GM04503 (cell line): ENCODE measurements around the gene B3GALT5.
A peak's percentile ranks its signal among the peaks of the same experiment; 100 is the strongest.

Experiments used
- DNase-seq: peaks from one replicate; pipeline ENCODE4 v3.0.0-alpha.2; 2012; ENCODE audit warnings: low read depth

Gene B3GALT5

DNA sequence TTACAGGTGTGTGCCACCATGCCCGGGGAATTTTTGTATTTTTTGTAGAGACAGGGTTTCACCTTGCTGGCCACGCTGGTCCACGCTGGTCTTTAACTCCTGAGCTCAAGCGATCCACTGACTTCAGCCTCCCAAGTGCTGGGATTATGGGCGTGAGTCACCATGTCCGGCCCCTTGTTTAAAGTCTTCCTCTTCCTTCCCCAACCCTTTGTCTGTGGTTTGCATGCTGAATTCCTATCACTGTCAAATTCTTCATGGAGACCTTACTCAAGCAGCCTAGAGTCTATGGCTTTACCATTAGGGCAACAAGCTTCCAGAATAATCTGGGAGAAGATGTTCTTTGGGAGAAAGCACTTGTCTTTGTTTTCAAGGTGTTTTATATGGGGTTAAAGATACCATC is 34.7 kb downstream of the B3GALT5 start:
- DNase-seq = peak; percentile 47

DNA sequence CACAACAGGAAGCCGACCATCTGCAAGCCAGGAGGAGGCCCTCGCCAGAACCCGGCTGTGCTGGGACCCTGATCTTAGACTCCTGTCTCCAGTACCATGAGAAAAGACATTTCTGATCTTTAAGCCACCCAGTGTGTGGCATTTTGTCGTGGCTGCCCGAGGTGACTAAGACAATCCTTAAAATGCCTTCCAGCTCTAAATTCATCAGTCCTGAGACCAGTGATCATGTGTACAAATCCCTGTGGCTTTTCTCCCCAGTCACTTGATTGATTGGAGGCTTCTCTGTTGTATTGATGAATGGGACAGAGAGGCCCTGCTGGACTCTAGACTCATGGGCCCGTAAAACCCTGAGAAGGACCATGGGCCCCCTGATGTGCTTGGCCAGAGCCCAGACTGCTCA is 36.1 kb downstream of the B3GALT5 start:
- no peak for DNase-seq

DNA sequence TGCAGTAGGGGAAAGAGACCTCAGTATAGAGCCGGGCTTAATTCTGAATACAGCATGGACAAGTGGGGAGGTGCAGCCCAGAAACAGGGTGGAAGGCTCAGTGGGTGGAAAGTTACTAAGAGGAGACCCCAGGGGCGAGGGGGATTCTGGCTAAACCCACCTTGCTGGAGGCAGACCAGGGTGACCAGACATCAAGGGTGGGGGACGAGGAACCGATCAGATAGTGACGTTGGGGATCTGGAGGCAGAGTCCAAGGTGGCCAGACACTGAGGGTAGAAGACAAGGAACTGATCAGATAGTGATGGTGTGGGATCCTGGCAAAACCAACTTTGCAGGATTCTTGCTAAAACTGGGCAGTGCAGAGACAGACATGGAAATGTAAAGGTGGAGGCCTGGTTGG is 36.8 kb downstream of the B3GALT5 start:
- no peak for DNase-seq

DNA sequence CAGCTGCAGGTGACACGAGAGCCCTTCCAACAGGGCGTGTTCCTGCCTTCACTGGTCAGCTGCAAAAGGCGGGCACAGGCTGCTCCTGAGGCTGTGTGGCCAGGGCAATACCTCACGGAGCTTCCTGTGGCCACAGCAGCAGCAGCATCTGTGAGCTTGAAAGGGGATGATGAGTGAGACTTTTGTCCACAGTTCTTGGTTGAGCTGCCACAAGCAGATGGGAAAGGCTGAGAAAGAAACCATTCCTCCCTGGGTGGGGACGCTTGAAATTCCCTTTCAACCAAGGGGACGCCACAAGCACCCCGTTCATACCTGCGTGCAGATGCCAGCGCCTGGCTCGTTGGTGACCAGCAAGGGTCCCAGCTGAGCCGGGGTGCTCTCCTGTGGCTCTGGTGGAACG is 37.6 kb downstream of the B3GALT5 start:
- DNase-seq = no peak

DNA sequence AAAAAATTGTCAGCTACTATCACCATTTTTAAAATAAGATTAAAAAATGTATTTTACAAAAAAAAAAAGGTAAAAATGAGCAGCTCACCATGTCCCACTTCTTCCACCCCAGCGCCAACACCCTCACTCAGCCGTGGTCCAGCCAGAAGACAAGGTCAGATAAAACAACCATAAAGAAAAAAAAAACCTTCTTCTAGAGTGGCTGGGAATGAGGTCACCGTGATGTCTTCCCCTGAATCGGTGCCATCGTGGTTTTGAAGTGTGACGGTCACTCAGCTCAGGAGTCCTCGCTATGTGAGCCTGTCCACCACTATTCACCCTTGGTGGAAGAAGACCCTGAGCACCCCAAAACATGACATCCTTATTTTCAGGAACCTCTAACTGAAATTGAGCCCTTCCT is 38.1 kb downstream of the B3GALT5 start:
- DNase-seq = no peak

DNA sequence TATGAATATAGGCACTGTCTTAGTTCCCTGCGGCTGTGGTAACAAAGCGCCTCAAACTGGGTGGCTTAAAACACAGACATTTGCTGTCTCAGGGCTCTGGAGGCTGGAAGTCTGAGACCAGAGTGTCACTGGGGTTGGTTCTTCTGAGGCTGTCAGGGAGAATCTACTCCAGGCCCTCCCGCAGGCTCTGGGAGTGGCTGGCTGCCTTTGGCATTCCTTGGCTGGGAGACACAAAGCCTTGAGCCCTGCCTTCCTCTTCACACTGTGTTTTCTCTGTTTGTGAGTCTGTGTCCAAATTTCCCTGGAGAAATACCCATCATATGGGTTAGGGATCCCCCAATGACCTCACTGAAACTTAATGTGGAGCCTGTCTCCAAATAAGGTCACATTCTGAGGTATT is 38.5 kb downstream of the B3GALT5 start:
- no peak for DNase-seq

GRCh38 chr21:39654951-39655350 is 42.2 kb downstream of the B3GALT5 start:
- DNase-seq = no peak

- DNase-seq = no peak
Observed at GRCh38 chr21:39655589-39655988, 42.8 kb downstream of the B3GALT5 start.

GRCh38 chr21:39656209-39656608 is 43.5 kb downstream of the B3GALT5 start:
- no peak for DNase-seq

GRCh38 chr21:39657091-39657689 is 44.5 kb downstream of the B3GALT5 start:
- DNase-seq = no peak

DNA sequence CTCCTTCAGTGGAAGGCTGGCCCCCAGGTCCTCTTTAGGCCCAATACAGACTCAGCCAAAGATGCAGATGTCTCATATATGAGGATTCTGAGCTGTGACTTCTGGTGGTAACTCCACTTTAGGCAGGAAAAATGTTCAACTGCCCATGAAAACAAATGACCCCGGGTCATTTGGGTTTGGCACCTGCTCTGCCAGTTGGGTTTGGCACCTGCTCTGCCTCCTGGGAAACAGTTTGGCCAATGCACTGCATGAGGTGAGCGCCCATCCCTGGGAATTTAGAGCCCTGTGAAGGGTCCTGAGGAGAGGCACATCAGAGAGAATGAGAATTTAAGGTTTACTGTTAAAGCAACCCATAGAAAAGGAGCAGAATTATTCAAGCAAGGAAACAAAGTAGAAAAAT is 45.3 kb downstream of the B3GALT5 start:
- DNase-seq = no peak

DNA sequence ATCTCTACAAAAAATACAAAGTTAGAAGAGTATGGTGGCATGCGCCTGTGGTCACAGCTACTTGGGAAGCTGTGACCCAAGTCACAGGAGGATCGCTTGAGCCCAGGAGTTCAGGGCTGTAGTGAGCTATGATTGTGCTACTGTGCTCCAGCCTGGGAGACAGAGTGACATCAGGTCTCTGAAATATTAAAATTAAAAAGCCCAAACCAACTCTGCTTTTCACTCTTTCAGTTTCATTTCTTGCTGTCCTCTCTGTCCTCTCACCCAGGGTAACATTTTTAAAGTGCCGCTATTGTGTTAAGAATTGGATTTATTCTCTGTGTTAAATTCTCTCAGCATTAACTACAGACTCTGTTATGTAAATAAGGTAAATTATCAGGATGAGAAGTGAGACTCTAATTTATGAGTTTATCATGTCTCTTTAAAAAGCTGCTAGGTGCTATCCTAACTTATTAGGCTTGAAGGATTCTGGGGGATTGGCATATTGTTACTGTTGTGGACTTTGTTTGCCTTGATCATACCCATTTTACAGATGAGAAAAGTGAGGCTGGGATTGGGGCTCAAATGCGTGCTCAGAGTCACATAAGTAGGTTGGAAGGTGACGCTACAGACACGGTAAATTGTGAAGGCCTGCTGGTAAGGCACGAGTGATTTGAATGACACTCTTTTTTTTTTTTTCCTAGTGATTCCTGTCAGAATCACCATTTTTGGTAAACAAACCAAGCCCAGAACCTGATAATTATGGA is 46.5 kb downstream of the B3GALT5 start:
- no peak for DNase-seq

DNA sequence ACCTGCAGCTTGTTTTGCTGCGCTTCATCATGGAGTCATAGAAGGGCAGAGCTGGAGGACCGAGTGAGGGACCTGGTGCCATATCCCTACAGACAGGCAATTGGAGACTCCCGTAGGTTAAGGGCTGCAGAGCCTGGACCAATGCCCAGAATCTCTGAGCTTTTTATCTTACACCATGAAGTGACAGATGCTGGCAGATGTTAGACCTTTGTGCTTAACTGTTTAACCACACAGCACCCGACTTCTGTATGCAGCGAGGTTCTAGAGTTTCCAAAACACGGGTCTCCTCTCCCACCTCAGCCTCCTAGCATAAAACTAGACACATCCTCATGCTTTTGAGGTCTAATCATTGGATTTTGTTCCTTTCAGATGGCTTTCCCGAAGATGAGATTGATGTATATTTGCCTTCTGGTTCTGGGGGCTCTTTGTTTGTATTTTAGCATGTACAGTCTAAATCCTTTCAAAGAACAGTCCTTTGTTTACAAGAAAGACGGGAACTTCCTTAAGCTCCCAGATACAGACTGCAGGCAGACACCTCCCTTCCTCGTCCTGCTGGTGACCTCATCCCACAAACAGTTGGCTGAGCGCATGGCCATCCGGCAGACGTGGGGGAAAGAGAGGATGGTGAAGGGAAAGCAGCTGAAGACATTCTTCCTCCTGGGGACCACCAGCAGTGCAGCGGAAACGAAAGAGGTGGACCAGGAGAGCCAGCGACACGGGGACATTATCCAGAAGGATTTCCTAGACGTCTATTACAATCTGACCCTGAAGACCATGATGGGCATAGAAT is 47.6 kb downstream of the B3GALT5 start:
- DNase-seq = no peak

GRCh38 chr21:39661121-39661520 is 48.4 kb downstream of the B3GALT5 start:
- DNase-seq = no peak

- DNase-seq = no peak
Observed at GRCh38 chr21:39661740-39662139, 49.0 kb downstream of the B3GALT5 start.

DNA sequence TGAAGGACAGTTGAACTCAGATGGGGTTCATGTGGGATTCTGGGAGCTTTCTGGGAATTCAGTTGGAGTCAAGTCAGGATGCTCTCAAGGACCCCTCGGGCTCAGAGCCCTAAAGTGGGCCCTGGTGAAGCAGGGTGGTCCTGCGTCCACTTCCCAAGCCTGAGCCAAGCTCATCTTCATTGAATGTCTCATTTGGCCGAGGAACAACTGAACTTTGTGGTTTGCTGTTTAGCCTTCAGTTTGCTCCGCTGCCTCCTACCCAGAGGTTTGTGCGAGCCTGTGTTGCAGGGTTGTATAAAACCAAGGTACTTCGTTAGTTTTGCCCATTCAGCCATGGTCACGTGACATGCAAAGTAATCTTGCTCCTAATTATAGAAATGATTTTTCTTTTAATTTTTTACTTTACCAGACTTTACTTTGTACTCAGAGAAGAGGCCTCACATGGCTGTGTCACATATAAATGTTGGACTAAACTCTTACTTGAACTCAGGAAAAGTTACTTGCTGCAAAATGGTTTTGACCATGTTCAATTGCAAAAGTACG is 49.7 kb downstream of the B3GALT5 start:
- DNase-seq = no peak

- no peak for DNase-seq
Observed at GRCh38 chr21:39663066-39663465, 50.3 kb downstream of the B3GALT5 start.

DNA sequence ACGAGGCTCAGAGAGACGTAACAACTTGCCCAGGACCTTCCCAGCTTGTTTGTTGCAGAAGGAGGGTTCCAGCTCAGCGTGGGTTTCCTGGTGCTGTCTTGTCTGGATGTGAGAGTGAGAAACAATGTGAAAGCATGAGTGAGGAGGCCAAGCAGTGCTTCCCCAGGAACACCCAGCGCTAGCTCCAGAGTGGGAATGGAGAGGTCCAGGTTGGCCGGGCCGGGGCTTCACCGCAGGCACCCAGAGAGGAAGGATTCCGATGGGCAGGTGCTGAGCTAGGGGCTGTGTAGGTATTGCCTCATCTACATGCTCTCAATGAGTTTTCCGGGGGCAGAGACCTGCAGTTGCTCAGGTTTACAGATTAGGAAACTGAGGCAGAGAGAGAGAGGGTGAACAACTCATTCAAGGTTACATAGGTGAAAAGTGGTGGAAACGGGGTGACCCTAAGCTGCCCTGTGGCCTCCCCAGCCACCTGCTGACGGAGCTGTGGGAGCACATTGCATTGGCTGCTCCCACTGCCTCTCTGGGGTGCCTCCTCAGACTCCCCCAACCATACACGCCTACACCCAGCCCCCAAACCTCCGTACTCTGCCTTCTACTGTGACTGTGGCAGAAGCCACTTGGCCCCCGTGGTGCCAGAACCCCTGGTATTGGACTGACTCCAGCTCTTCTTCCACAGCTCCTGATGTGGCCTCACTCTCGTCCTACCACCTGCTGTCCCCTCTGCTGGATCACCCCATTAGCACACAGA is 51.2 kb downstream of the B3GALT5 start:
- no peak for DNase-seq

DNA sequence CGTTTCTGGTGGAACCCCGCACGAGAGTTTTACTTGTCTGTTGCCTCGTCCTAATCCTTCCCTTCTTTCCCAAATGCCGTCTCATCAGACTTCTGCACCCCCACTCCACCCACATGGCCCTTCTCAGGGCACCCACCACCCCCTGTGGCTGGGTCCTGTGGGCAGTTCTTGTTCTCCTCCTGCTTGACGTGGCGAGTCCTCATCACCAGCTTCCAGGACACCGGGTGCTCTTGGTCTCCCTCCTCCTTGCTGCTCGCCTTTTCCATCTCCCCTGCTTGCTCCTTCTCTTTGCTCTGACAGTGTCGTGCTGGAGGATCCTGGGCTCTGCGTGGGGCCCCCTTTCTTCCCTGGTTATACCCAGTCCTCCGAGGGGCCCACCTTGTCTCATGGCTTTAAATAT is 51.8 kb downstream of the B3GALT5 start:
- no peak for DNase-seq

GRCh38 chr21:39666026-39666425 is 53.3 kb downstream of the B3GALT5 start:
- DNase-seq = no peak

GRCh38 chr21:39666681-39667315 is 54.1 kb downstream of the B3GALT5 start:
- no peak for DNase-seq
